SU-DHL-6 (cell line): ENCODE data around the gene PYDC1.

Experiments
- H2AFZ ChIP-seq: fragments of 200-600 bp; sonication (generic); 2 replicates; pipeline ENCODE4 v1.6.1; 2014; ENCODE audit warnings: low read depth, mild to moderate bottlenecking, moderate library complexity, mixed read lengths, antibody characterized with exemption, low read length; ENCODE audit not compliant: severe bottlenecking
- H3F3A ChIP-seq: fragments of 200-600 bp; shearing (Covaris generic); 2 replicates; pipeline ENCODE4 v1.6.0; 2016; ENCODE audit warnings: antibody characterized with exemption, mild to moderate bottlenecking; ENCODE audit not compliant: insufficient read depth
- H3K27ac ChIP-seq: fragments of 200-600 bp; sonication (generic); 2 replicates; pipeline ENCODE4 v1.5.1; 2016; ENCODE audit warnings: low read depth, mild to moderate bottlenecking, low read length, moderate library complexity, mixed read lengths
- H3K27me3 ChIP-seq: fragments of 200-600 bp; sonication (generic), shearing (Covaris generic); 2 replicates; pipeline ENCODE4 v1.6.0; 2014; ENCODE audit warnings: mild to moderate bottlenecking, low read length
- H3K36me3 ChIP-seq: fragments of 200-600 bp; sonication (generic); 2 replicates; pipeline ENCODE4 v1.6.1; 2014; ENCODE audit warnings: mild to moderate bottlenecking, low read length, mixed read lengths
- H3K4me2 ChIP-seq: fragments of 300-600, 200-600 bp; shearing (Covaris generic), sonication (generic); 2 replicates; pipeline ENCODE4 v1.6.0; 2014; ENCODE audit warnings: low read length, low read depth, mild to moderate bottlenecking; ENCODE audit not compliant: poor library complexity, severe bottlenecking
- H3K4me3 ChIP-seq: fragments of 200-600 bp; sonication (generic); 2 replicates; pipeline ENCODE4 v1.5.1; 2014; ENCODE audit warnings: antibody characterized with exemption, low read length, mild to moderate bottlenecking, mixed read lengths; ENCODE audit not compliant: insufficient read depth, poor library complexity, severe bottlenecking
- H3K79me2 ChIP-seq: fragments of 200-600 bp; sonication (generic); 2 replicates; pipeline ENCODE4 v1.6.1; 2014; ENCODE audit warnings: mild to moderate bottlenecking, low read length, moderate library complexity; ENCODE audit not compliant: insufficient read depth
- H3K9ac ChIP-seq: fragments of 200-600 bp; sonication (generic); 2 replicates; pipeline ENCODE4 v1.7.0; 2014; ENCODE audit warnings: mild to moderate bottlenecking, low read length
- H3K9me2 ChIP-seq: fragments of 200-600 bp; sonication (generic); replicated peaks from 2 replicates; pipeline ENCODE4 v1.6.1; 2014; ENCODE audit warnings: low read length; ENCODE audit not compliant: insufficient read depth
- H3K9me3 ChIP-seq: fragments of 200-600 bp; sonication (generic); 2 replicates; pipeline ENCODE4 v1.6.1; 2014; ENCODE audit warnings: low read length, mixed read lengths; ENCODE audit not compliant: insufficient read depth
- H4K20me1 ChIP-seq: fragments of 200-600 bp; sonication (generic); 2 replicates; pipeline ENCODE4 v1.6.1; 2014; ENCODE audit warnings: low read depth, mild to moderate bottlenecking, antibody characterized with exemption, low read length, moderate library complexity, mixed read lengths
- EZH2phosphoT487 ChIP-seq: fragments of 200-600 bp; sonication (generic), shearing (Covaris generic); conservative IDR thresholded peaks from 2 replicates; pipeline ENCODE4 v1.6.1; 2018; ENCODE audit warnings: mild to moderate bottlenecking, antibody characterized with exemption, low read length, moderate library complexity, mixed read lengths
- TF ChIP-seq, protein P1 (sequence below): fragments of 200-600 bp; sonication (generic); IDR thresholded peaks from one replicate; pipeline ENCODE4 v1.5.1; 2017; ENCODE audit warnings: antibody characterized with exemption, mild to moderate bottlenecking, low read length, moderate library complexity; ENCODE audit not compliant: insufficient read depth, poor library complexity, severe bottlenecking

Gene PYDC1

DNA sequence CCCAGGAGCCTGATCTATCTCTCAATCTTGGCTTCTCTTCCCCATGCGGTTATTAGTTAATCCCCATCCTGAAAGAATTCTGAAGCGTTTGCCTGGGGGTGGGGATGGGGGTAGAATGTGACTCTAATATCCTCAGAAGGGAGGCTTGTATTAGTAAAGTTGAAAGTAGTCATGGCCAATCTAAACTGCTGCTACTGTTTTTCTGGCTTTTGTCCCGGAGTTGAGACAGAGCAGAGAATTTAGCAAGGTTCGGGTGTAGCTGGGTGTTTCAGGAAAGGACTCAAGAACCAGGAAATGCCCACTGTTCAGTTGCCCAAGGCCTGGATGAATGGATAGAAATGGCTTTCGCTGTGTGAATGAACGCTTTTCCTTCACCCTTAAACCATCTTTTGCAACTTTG lies 25.3 kb upstream of the PYDC1 start:
- H2AFZ ChIP-seq = no peak overlapping the region
- H3K4me3 ChIP-seq = no peak overlapping the region
- no peaks in the 10 kb centered on the region for H3K27me3 ChIP-seq
- no peaks in the 10 kb centered on the region for H3K9me2 ChIP-seq
- no peaks in the 10 kb centered on the region for H3K36me3 ChIP-seq
- H3K27ac ChIP-seq = no peak overlapping the region
- H3F3A ChIP-seq = no peaks in the 10 kb centered on the region
- H4K20me1 ChIP-seq = no peaks in the 10 kb centered on the region
- TF ChIP-seq, protein P1, sequence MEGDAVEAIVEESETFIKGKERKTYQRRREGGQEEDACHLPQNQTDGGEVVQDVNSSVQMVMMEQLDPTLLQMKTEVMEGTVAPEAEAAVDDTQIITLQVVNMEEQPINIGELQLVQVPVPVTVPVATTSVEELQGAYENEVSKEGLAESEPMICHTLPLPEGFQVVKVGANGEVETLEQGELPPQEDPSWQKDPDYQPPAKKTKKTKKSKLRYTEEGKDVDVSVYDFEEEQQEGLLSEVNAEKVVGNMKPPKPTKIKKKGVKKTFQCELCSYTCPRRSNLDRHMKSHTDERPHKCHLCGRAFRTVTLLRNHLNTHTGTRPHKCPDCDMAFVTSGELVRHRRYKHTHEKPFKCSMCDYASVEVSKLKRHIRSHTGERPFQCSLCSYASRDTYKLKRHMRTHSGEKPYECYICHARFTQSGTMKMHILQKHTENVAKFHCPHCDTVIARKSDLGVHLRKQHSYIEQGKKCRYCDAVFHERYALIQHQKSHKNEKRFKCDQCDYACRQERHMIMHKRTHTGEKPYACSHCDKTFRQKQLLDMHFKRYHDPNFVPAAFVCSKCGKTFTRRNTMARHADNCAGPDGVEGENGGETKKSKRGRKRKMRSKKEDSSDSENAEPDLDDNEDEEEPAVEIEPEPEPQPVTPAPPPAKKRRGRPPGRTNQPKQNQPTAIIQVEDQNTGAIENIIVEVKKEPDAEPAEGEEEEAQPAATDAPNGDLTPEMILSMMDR = no peak
- TF ChIP-seq EZH2phosphoT487 = no peak
- no peak overlapping the region for H3K4me2 ChIP-seq
- no peaks in the 10 kb centered on the region for H3K79me2 ChIP-seq
- no peak overlapping the region for H3K9ac ChIP-seq
- no peaks in the 10 kb centered on the region for H3K9me3 ChIP-seq

DNA sequence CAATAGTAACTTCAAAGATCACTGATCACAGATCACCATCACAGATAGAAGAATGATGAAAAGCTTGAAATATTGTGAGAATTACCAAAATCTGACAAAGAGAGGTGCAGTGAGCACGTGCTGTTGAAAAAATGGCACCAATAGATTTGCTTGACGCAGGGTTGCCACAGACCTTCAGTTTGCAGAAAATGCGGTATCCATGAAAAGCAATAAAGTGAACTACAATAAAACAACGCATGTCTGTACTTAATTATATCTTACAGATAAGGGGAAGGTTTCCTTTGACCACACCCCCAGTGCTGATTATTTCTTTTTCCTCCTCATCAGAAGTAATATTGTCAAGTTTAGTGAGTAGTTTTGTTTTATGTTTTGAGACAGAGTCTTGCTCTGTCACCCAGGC lies 21.1 kb upstream of the PYDC1 start:
- Histone ChIP-seq H3K27ac (no peak overlapping the region), H3K4me3 (no peak overlapping the region), H3K36me3 (no peaks in the 10 kb centered on the region), H3F3A (no peaks in the 10 kb centered on the region), H3K9ac (no peak overlapping the region), H3K9me2 (no peaks in the 10 kb centered on the region), H3K27me3 (no peaks in the 10 kb centered on the region), H3K79me2 (no peaks in the 10 kb centered on the region), H2AFZ (no peak overlapping the region), H3K4me2 (no peak overlapping the region), H3K9me3 (no peaks in the 10 kb centered on the region), H4K20me1 (no peaks in the 10 kb centered on the region)
- no peak for TF ChIP-seq EZH2phosphoT487
- TF ChIP-seq, protein P1 = no peak

DNA sequence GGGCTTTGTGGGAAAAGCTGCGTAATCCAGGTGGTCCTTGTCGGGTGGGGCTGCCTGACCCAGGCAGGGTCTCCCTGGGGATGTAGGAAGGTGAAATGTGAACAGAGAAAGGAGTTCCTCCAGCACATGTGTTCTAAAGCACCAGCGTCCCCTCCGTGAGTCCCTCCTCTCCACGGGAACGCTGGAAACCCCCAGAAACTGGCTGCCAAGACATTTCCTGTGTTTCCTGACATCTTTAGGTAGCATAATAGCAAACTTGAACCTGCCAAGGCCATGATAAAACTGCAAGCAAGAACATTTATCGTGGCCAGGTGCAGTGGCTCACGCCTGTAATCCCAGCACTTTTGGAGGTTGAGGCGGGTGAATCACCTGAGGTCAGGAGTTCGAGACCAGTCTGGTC lies 12.6 kb upstream of the PYDC1 start:
- Histone ChIP-seq H3K27me3 (no peaks in the 10 kb centered on the region), H3K4me2 (no peak overlapping the region), H3K9me2 (no peaks in the 10 kb centered on the region), H3K79me2 (no peaks in the 10 kb centered on the region), H4K20me1 (no peaks in the 10 kb centered on the region), H3K27ac (no peak overlapping the region), H3F3A (no peaks in the 10 kb centered on the region), H2AFZ (no peak overlapping the region), H3K4me3 (no peak overlapping the region), H3K36me3 (no peaks in the 10 kb centered on the region), H3K9ac (no peak overlapping the region), H3K9me3 (no peaks in the 10 kb centered on the region)
- no peak for TF ChIP-seq EZH2phosphoT487
- TF ChIP-seq, protein P1 = no peak

DNA sequence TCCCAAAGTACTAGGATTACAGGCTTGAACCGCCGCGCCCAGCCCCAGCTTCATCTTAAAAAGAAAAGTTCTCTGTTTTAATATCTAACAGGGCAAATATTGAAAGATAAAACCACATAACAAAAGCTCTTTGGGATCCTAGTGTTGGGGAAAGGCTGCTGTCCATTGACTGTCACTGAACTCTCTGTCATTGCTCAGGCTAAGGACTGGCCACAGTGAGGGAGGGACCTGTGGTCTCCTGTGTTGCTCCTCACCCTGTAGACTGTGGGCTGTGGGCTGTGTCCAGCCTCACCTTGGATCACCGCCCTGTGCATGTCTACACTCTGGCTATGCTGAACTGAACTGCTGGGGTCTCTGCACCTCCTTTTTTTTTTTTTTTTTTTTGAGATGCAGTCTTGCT lies 11.3 kb upstream of the PYDC1 start:
- Histone ChIP-seq H3K9me2 (no peaks in the 10 kb centered on the region), H2AFZ (no peak overlapping the region), H3K27me3 (no peaks in the 10 kb centered on the region), H3K4me2 (no peak overlapping the region), H3K9ac (no peak overlapping the region), H3K79me2 (no peaks in the 10 kb centered on the region), H3K36me3 (no peaks in the 10 kb centered on the region), H4K20me1 (no peaks in the 10 kb centered on the region), H3K27ac (no peak overlapping the region), H3F3A (no peaks in the 10 kb centered on the region), H3K4me3 (no peak overlapping the region), H3K9me3 (no peaks in the 10 kb centered on the region)
- no peak for TF ChIP-seq EZH2phosphoT487
- TF ChIP-seq, protein P1 = no peak
